ENCODE measurements around the gene IGFALS.
A peak's percentile ranks its signal among the peaks of the same experiment; 100 is the strongest.

Gene IGFALS

GRCh38 chr16:1790261-1790610 is 3.3 kb downstream of the IGFALS start:
- DNase-seq (ENCODE audit: low read depth in 1 of 2, low spot score in 1 of 2), result no peak

DNA sequence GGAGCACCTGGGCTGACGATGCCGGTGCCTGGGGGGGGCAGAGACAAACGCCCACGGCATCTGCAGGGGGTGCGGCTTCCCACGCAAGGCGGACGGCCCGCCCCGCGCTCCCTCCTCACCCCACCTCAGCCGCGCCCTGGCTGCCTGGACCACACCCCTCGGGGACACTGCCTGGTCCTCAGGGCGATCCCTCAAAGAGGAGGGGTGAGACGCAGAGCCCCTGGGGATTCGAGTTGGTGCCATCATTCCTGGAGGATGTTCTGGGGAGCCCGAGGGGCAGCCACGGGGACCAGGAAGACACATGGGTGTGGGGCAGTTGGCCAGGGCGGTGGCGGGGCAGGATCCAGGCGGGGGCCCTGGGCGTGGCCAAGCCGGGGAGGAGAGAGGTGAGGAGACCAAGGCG is 3.9 kb downstream of the IGFALS start:
- no peak for DNase-seq (ENCODE audit: low read depth in 1 of 2, low spot score in 1 of 2)

DNA sequence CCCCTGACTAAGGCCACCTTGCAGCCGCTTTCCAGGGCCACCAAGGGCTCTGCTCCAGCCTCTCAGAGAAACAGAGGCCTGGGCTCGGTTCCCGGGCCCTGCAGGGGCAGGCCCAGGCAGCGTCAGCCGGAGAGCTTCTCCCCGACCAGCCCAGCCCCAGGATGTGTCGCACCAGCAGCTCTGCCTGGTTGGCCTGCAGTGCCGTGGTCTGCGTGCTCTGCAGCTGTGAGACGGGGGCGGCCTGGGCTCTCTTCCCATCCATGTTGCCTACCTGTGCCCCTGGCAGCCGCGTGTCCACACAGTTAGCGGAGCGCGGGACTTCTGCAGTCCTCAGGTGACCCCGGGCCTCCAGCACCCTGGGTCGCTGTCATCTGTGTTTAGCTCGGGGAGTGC is 4.8 kb downstream of the IGFALS start:
- no peak for DNase-seq (ENCODE audit: low read depth in 1 of 2, low spot score in 1 of 2)

- DNase-seq (ENCODE audit: low read depth in 1 of 2, low spot score in 1 of 2), result no peak
These were observed 5.3 kb downstream of the IGFALS start for GRCh38 chr16:1788095-1788707.

DNA sequence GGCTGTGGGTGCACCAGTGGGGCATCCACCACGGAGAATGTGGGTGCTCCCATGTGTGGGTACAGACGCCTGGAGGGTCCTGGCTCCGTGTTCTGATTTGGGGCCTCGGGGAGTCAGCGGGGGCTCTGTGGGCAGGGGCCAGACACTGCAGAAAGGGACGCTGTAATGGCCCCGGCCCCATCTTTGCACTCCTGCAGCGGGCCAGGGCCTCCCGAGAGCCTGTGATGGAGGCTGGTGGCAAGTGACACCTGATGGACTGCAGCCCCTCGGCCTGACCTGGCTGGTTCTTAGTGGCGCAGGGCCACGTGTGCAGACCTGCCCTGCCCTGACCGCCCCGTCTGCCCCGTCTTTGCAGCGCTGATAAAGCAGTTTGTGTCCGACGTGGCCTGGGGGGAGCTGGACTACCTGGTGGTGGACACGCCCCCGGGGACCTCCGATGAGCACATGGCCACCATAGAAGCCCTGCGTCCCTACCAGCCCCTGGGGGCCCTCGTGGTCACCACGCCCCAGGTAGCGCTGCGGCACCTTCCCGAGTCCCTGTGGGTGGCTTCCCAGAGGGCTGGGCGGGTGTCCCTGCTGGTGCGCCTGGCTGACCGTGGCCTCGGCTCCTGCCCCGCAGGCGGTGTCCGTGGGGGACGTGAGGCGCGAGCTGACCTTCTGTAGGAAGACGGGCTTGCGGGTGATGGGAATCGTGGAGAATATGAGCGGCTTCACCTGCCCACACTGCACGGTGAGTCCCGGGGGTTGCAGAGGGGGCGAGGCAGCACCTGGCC is 6.0 kb downstream of the IGFALS start:
- DNase-seq (ENCODE audit: low read depth in 1 of 2, low spot score in 1 of 2), result no peak

GRCh38 chr16:1787056-1787321 is 6.5 kb downstream of the IGFALS start:
- no peak for DNase-seq (ENCODE audit: low read depth in 1 of 2, low spot score in 1 of 2)

- no peak for DNase-seq (ENCODE audit: low read depth in 1 of 2, low spot score in 1 of 2)
These were observed 7.1 kb downstream of the IGFALS start for GRCh38 chr16:1786242-1787055.

DNA sequence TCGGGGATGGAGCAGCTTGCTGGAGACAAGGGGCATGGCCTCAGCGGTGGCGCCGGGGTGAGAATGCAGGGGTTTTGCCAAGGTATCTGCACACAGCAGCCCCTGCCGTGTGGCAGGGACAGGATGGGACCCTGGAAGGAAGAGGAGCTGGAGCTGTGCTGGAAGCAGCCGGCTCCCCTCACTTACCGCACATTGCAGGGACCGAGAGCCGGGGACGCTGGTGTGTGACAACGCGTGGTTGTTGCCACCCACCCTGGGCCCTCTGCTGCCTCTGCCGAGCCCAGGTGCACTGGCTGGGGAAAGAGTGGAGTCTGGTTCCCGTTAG is 7.7 kb downstream of the IGFALS start:
- no peak for DNase-seq (ENCODE audit: low read depth in 1 of 2, low spot score in 1 of 2)

DNA sequence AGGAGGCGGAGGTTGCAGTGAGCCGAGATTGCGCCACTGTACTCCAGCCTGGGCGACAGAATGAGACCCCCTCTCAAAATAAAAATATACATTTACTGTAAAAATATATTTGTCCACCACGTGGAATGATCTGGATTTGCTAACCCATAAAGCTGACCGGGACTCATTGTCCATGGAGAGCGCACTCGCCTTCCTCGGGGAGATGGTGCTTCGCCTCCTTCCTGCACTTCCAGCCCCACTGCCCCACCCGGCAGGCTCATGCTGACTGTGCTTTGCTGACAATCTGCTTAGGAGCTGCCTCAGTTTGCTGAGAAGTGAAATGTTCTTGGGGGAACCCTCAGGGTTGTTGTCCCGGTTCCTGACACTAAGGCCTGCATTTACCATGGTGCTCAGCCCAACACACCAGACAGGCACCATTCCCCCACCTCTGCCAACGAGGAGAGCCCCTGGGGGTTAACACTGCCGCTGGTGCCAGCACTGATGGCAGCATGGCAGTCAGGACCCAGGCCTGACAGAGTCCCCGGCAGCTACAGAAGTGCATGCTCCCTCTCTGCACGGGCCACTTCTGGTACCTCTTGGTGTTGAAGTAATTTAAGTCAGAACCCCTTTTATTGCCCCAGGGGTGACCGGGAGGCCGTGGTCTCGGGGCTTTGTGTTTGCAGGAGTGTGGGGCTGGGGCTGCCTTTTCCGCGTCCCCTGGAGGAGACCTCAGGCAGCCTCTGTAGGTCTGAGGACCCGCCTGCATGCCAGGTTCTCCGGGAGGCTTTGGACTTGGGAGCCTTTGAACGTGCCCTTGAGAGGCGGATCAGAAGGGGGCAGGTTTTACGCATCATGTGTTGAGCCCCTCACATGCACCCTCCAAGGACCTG is 8.3 kb downstream of the IGFALS start:
- DNase-seq (ENCODE audit: low read depth in 1 of 2, low spot score in 1 of 2), result no peak

GRCh38 chr16:1782408-1783264 is 10.9 kb downstream of the IGFALS start, which contains the start of the genes NUBP2 and SPSB3:
NUBP2 (plus strand) TSS chr16:1782960; CDS start chr16:1783021, 61 bp downstream.
SPSB3 (minus strand) TSS chr16:1782571; CDS start chr16:1781483, 1,088 bp downstream.
- DNase-seq (ENCODE audit: low read depth in 1 of 2, low spot score in 1 of 2), result peak; percentile 90 to 96

- no peak for DNase-seq (ENCODE audit: low read depth in 1 of 2, low spot score in 1 of 2)
These were observed 11.6 kb downstream of the IGFALS start for GRCh38 chr16:1781758-1782407.

GRCh38 chr16:1781254-1781653 is 12.3 kb downstream of the IGFALS start:
- no peak for DNase-seq (ENCODE audit: low read depth in 1 of 2, low spot score in 1 of 2)

DNA sequence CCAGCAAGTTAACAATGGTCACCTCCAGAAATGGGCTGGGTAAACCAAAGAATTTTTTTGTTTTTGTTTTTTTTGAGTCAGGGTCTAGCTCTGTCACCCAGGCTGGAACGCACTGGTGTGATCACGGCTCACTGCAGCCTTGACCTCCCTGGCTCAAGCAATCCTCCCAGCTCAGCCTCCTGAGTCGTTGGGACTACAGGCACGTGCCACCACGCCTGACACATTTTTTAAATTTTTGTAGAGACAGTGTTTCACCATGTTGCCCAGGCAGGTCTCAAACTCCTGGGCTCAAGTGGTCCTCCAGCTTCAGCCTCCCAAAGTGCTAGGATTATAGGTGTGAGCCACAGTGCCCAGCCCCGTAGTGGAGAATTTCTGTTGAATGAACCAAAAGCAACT is 12.8 kb downstream of the IGFALS start:
- DNase-seq (ENCODE audit: low read depth in 1 of 2, low spot score in 1 of 2), result no peak

DNA sequence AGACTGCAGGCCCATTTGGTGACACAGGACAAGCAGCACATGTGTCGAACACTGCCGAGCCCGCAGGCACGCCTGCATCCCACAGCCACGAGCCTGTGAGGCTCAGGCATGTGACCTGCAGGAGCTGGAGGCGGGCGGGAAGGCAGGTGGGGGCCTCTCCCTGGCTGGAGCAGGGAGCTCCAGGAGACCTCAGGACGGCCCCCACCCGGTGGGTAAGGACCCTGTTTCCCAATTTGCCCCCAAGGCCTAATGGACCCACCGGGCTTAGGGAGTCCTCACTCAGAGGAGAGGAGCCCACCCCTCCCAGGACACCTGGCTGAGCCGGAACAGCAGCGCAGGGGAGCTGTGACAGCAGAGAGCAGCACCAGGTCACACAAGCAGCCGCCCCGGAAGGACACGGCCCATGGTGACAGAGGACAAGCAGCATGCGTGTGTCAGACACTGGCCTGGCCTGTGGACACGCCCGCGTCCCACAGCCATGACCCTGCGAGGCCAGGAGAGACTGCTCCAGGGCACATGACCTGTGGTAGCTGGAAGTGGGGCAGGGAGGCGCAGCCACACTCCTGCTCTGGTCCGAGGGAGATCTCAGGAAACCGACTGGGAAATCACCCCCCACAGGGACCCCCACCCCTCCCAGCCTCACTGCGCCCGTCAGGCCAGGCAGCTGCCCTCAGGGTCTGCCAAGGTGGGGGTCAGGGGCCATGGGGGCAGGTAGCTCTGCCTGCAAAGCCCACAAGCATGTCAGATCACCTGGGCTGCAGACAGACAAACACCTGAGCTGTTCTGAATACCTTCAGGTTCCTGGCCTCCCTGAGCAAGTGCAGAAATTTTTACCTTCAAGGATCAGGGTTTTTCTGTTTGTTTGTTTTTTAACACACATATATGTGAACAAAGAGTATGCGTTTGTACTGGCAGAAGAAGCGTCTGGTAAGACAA is 13.5 kb downstream of the IGFALS start:
- DNase-seq (ENCODE audit: low read depth in 1 of 2, low spot score in 1 of 2), result no peak

GRCh38 chr16:1779234-1779701 is 14.2 kb downstream of the IGFALS start:
- no peak for DNase-seq (ENCODE audit: low read depth in 1 of 2, low spot score in 1 of 2)

DNA sequence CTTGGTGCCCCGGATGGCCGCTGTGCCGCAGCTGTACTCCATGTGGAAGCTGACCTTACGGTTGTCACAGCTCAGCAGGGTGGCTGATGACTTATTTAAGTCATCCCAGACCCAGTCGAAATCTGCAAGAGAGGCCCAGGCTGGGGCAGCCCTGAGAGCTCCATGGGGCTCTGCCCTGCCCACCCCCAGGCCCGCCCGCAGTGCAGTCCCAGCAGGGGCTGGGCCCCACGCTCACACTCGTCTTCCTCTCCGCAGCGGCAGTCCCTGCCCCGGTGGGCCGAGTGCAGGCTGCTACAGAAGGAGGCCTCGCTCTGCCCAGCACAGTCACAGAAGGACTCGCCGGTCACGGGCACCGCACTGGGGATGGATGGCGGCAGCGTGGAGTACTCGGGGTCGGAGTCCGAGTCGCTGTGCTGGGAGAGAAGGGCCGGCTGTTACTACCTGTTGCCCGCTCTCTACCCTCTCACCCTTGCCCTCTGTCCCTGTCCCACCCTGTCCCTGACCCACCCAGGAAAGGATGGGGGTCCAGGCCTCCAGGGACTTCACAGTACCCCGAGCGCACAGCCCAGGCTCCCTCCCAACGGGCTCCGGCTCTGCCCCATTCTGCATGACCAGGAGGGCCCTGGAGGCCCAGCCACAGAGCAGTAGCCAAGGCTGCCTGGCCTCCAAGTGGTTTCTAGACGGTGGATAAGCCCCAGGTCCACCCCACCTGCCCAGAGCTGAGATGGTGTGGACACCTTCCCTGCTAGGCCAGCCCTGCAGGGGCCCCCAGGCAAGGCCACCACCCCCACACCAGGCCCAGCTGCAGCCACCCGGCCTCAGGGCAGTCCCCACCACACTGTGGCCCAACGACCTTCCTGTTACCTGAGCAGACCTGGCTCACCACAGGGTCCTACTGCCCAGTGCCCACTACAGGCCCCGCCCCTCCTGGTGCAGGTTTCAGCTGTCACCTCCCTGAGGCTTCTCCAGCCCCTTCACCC is 15.0 kb downstream of the IGFALS start:
- DNase-seq (ENCODE audit: low read depth in 1 of 2, low spot score in 1 of 2), result no peak

GRCh38 chr16:1777375-1778199 is 15.9 kb downstream of the IGFALS start:
- DNase-seq (ENCODE audit: low read depth in 1 of 2, low spot score in 1 of 2), result no peak

Data from stimulated activated CD4-positive, alpha-beta T cell treated with anti-CD3 and anti-CD28 coated beads, Interleukin-15, amount 100 ng/mL, for 1 hour (primary cell).